Activated CD8-positive, alpha-beta memory T cell treated with anti-CD3 and anti-CD28 coated beads for 1 hour (primary cell): ENCODE results near the gene C4orf50.
"Not testable (repeated sequence)": the region's sequence is repeated elsewhere in the genome, so short reads cannot be mapped to it uniquely, and the experiment has no call there.

Experiments used
- DNase-seq, 2 donors: peaks; one replicate each; pipeline ENCODE4 v3.0.0-alpha.2; 2020; ENCODE audit warnings: low read depth in 1 of 2; ENCODE audit errors: extremely low read depth in 1 of 2

The C4orf50 gene

GRCh38 chr4:5869966-5870619 is 148.1 kb downstream of the C4orf50 start:
- no peak for DNase-seq

GRCh38 chr4:5867866-5868265 is 150.4 kb downstream of the C4orf50 start:
- DNase-seq: no peak

GRCh38 chr4:5866841-5867813 is 151.1 kb downstream of the C4orf50 start:
- no peak for DNase-seq

- DNase-seq: no peak
Measured at GRCh38 chr4:5865896-5866599, 152.2 kb downstream of the C4orf50 start.

- no peak for DNase-seq
Measured at GRCh38 chr4:5863461-5864113, 154.6 kb downstream of the C4orf50 start.

- no peak for DNase-seq
Measured at GRCh38 chr4:5858020-5858769, 160.0 kb downstream of the C4orf50 start.

- no peak for DNase-seq
Measured at GRCh38 chr4:5857199-5857598, 161.0 kb downstream of the C4orf50 start.

- DNase-seq: not testable (repeated sequence)
Measured at GRCh38 chr4:5856362-5856761, 161.9 kb downstream of the C4orf50 start.

- no peak for DNase-seq
Measured at GRCh38 chr4:5854929-5855328, 163.3 kb downstream of the C4orf50 start.

GRCh38 chr4:5852523-5853202 is 165.6 kb downstream of the C4orf50 start:
- DNase-seq: no peak

GRCh38 chr4:5851637-5852301 is 166.5 kb downstream of the C4orf50 start:
- DNase-seq: no peak
